Activated T-helper 1 cell treated with anti-CD3 and anti-CD28 coated beads, Interleukin-12 subunit alpha, Interleukin-12 subunit beta, Interleukin-2, Interleukin-4 antibody, amounts not matched to agents 30 ng/mL and 10 ng/mL and 1 ng/mL, durations not matched to agents 14 hours and 24 hours and 36 hours (primary cell): ENCODE measurements around the gene NPDC1. TPM values are rescaled to one million over a fixed set of nuclear protein-coding genes. Genes with fewer than 3 reads are reported as not detected.
"Not testable (repeated sequence)": the region's sequence is repeated elsewhere in the genome, so short reads cannot be mapped to it uniquely, and the experiment has no call there.

ENCODE experiments used
- DNase-seq: peaks from one replicate; pipeline ENCODE4 v3.0.0; 2021; ENCODE audit warnings: low spot score
- H3K27ac Mint-ChIP-seq: one replicate; pipeline ENCODE4 v1.8.0; 2021; ENCODE audit warnings: mild to moderate bottlenecking, mixed read lengths
- H3K27me3 Mint-ChIP-seq: one replicate; pipeline ENCODE4 v1.8.0; 2022; ENCODE audit warnings: mild to moderate bottlenecking, moderate library complexity, mixed read lengths; ENCODE audit not compliant: insufficient read depth
- H3K36me3 Mint-ChIP-seq: one replicate; pipeline ENCODE4 v1.8.0; 2021; ENCODE audit warnings: low read depth, mixed read lengths
- H3K4me1 Mint-ChIP-seq: one replicate; pipeline ENCODE4 v1.8.0; 2021; ENCODE audit warnings: low read depth, mixed read lengths
- H3K4me3 Mint-ChIP-seq: one replicate; pipeline ENCODE4 v1.8.0; 2021; ENCODE audit warnings: mild to moderate bottlenecking, moderate library complexity, mixed read lengths
- H3K9me3 Mint-ChIP-seq: one replicate; pipeline ENCODE4 v1.8.0; 2021; ENCODE audit warnings: mixed read lengths
- intact Hi-C: fragments of 100-400 bp; cut with micrococcal nuclease; formaldehyde crosslinking; loops from one replicate; pipeline ENCODE4 v1.15.1; 2024
- total RNA-seq: library from RNA; stranded (reverse); gene quantifications from 2 replicates; pipeline ENCODE4 v1.2.3, GENCODE V29; 2022

Gene NPDC1
- total RNA-seq, 1 donor from 2014 or later, result 80.1 TPM

DNA sequence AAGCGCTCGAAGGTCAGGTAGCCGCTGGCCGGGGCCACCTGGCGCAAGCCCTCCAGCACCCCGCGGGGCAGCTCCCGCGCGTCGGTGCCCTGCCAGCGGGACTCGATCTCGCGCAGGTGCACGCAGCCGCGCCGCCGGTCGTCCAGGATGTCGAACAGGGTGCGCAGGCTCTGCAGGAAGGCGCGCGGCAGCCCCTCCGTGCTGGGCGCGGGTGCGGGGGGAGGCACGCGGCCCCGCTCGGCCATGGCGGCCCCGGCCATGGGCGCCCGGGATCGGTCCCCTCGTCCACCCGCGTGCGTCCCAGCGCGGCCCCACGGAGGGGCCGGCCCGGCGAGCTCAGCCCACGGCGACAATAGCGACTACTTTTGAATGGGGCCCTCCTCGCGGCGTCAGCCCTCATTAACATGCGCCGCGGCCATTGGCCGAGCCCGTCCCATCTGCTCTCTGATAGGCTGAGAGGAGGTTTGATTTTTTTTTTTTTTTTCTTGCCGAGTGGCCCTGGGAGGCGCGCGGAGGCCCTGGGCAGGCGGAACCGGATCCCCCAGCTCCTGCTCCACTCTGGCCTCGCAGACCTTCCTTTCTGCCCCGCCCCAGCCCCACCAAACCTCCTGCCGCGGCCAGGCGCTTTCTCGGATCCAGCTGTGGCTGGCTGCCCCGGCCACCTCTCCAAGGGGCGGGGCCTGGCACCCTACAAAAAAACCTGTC, 24.4 kb upstream of the NPDC1 start, which contains the start of gene SAPCD2:
TSS of gene SAPCD2 (minus strand) at position 357 of the 705 bp plus-strand sequence. CDS start at position 260, 97 bp downstream.
- intact Hi-C loops, result loop anchor here (1.0 to 2.0 kb wide), 3 partner anchors 16 to 280 kb away; partner anchors contain the start of genes DPP7, MAN1B1 and TMEM141
- Mint-ChIP-seq H3K27ac (peak within 1 kb of the TSS; percentile 91), H3K27me3 (peaks cover 3% of the 10 kb centered on the region)

DNA sequence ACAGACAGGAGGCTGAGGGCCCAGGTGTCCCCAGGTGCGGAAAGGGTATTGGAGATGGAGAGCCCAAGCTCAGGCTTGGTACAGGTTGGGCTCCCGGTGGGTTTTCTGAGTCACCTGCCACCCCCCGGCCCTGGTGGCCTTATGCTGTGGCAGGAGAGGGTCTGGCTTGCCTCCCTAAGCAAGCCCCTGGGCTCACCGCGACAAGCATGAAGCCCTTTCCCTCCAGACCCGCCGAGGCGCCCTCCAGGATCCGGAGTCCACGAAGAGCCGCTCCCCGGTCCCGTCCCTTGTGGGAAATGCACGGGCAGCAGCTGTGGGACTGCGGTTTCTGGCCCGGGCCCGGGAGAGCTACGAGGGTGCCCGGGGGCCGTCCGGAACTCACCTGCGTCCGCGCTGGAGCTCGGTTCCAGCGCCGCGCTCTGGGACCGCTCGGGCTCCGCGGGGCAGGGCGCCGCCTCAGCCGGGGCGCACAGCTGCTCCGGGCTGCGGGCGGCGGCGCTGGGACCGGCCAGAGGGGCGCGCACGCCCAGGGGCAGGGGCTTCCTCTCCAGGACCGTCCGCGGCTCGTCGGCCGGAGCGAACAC, 23.6 kb upstream of the NPDC1 start:
- intact Hi-C loops, result loop anchor here (1.0 to 2.0 kb wide), 3 partner anchors 17 to 279 kb away; partner anchors contain the start of genes DPP7, MAN1B1 and TMEM141
- Mint-ChIP-seq H3K4me1 (peaks cover 16% of the 10 kb centered on the region), H3K27ac (no peak overlapping the region)

More for the DNA sequence above, 24.4 kb upstream of the NPDC1 start, which contains the start of gene SAPCD2:
- Mint-ChIP-seq H3K9me3 (no peaks in the 10 kb centered on the region), H3K4me3 (peak within 1 kb of the TSS; percentile 86), H3K36me3 (peaks cover 4% of the 10 kb centered on the region), H3K4me1 (peaks cover 16% of the 10 kb centered on the region)
- DNase-seq, result peak; percentile 85

DNA sequence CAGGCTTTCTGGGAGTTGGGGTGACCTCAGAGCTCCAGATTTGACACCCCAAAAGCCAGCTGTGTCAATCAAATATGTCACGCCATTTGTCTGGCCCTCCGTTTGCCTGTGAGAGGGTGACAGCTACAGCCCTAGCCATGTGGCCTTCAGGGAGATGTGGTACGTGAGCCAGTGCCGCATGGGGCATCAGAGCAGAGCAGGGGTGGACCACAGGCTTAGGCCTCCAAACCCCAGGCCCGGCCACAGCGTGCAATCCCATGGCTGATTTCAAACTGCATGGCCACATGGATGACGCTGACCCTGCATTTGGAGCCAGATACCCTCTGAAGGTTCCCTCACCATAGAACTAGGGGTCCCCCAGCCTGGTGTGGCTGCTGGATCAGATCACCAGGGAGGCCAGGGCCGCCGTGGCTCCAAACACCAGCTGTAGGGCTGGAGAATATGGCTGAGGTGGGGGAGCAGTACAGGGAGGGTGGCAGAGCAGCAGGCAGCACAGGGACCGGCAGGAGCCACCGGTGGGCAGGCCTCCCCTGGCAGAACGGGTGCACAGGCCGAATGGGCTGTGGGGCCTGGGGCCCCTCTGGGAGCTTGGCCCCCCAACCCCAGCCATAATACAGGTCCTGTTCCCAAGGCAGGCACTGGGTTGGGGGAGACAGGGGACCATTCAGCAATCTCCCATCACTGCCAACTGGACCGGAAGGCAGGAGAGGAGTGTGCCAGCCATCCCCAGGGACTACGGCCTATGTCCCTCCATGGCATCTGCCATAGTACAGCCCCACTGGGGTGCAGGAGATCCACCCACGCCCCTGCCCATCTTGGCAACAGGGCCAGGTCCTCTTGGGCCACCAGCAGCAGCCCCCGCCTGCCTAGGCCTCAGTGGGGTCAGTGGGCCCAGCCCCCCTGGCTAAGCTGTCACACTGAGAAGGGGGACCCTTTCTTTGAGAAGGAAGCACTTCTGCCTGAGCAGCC, 22.8 kb upstream of the NPDC1 start:
- Mint-ChIP-seq H3K9me3 (no peaks in the 10 kb centered on the region), H3K4me1 (peaks cover 16% of the 10 kb centered on the region), H3K27me3 (peaks cover 3% of the 10 kb centered on the region), H3K4me3 (peak overlapping the region; percentile 69), H3K36me3 (peaks cover 4% of the 10 kb centered on the region), H3K27ac (no peak overlapping the region)
- DNase-seq, result no peak
- intact Hi-C loops, result no loop called here

More for the DNA sequence above, 23.6 kb upstream of the NPDC1 start:
- H3K27me3 Mint-ChIP-seq, result peaks cover 3% of the 10 kb centered on the region
- H3K36me3 Mint-ChIP-seq, result peaks cover 4% of the 10 kb centered on the region
- no peak for DNase-seq
- H3K9me3 Mint-ChIP-seq, result no peaks in the 10 kb centered on the region
- peak overlapping the region; percentile 69 for H3K4me3 Mint-ChIP-seq

DNA sequence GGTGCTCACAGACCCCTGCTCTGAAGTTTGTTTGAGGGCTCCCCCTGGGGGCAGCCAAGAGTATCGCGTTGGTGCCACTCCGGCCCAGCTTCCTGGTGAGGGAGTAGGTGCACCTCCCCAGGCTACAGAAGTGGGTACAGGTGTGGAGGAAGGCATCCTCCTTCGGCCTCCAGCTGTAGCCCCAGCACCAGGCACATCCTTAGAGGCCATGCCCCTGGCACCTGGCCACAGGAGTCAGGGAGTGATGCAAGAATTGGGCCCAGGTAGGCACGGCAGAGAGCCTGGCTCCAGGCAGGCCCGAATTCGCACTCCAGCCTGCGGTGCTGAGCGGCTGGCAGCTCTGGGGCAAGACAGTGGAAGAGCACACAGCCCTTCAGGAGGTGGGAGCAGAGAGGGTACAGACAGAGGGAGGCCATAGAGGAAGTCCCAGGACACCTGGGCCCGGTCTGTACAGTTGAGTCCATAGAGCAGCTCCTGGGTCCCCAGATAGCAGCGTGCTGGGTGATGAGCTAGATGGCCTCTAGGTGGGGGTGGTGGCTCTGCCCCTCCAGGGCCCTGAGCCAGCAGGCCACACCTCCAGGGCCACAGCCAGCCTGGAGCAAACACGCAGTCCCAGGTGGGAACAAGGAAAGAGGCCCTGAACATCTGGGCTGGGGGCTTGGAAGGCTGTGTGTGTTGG, 22.0 kb upstream of the NPDC1 start:
- DNase-seq, result peak; percentile 84
- Mint-ChIP-seq H3K4me1 (peaks cover 16% of the 10 kb centered on the region), H3K9me3 (no peaks in the 10 kb centered on the region), H3K36me3 (peaks cover 4% of the 10 kb centered on the region), H3K27me3 (peaks cover 3% of the 10 kb centered on the region), H3K27ac (peak overlapping the region; percentile 50), H3K4me3 (peak overlapping the region; percentile 78)
- intact Hi-C loops, result loop anchor here (1.0 to 2.0 kb wide), 2 partner anchors 22 to 39 kb away; partner anchors contain the start of genes ABCA2 and NPDC1

DNA sequence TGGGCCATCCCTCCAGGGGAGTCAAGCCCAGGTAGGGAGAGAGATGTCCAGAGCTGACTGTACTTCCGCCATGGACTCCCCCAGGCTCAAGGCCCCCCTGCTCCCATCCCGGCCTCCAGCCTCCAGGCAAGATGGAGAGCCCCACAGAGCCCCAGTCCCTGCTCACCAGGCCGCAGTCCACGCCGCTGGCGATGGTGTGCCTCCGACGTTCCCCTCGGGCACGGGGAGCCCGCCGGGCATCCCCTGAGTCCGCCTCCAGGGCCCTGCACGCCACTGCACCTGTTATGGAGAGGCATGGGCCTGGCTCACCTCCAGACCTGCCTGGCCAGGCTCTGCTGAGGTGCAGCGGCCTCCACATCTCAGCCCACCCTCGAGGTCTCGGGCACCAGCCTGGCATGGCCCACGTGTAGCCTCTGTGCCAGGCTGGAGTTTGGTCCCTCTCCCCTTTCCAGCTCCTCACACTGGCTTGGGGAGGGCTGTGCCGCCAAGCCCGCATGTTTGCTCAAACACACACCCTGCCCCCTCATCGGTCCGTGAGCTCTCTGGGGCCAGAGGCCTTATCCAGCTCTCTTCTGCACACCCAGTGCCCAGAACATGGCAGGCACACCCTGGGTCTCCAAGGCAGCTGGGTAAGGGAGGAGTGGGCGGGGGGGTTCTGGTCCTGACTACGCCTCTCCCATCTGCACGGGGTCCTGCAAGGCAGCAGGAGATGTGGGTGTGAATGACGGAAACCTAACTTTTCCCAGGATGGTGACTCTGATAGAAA, 20.3 kb upstream of the NPDC1 start:
- no peak overlapping the region for H3K4me3 Mint-ChIP-seq
- intact Hi-C loops, result loop anchor here (2.0 kb wide), 1 partner anchor 37 kb away; the partner anchor contains the start of gene ABCA2
- H3K9me3 Mint-ChIP-seq, result no peaks in the 10 kb centered on the region
- H3K27me3 Mint-ChIP-seq, result peaks cover 3% of the 10 kb centered on the region
- peaks cover 13% of the 10 kb centered on the region for H3K4me1 Mint-ChIP-seq
- no peak for DNase-seq
- H3K27ac Mint-ChIP-seq, result no peak overlapping the region
- peaks cover 4% of the 10 kb centered on the region for H3K36me3 Mint-ChIP-seq

DNA sequence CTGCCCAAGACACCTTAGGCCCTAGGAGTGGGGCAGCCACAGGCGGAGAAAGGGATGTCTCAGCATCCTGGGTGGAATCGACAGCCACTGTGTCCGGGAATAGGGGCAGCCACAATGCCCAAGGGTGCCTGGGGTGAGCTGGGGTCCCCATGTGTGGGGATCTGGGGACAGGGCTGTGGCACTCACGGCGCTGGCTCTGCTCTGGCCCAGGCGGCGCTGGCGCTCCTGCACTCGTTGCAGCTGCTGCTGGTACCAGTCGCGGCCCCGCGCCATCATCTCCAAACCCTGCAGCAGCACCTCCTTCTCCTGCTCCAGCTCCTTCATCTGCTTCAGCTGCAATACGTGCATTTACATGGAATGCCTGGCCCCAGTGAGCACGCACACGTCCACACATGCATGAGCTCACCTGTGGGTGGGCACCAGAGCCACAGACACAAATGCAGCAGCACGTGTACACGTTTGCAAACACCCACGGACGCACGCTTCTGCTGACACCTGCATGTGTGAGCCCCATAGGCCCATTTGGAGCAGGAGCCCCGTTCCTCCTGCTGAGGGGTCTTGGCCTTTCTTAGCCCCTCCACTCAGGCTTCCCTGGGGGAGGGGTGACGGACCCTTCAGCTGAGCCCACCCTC, 19.5 kb upstream of the NPDC1 start:
- Mint-ChIP-seq H3K4me3 (no peak overlapping the region), H3K36me3 (peaks cover 4% of the 10 kb centered on the region), H3K4me1 (peaks cover 7% of the 10 kb centered on the region), H3K27ac (no peak overlapping the region), H3K9me3 (no peaks in the 10 kb centered on the region), H3K27me3 (peaks cover 3% of the 10 kb centered on the region)
- DNase-seq, result no peak
- intact Hi-C loops, result no loop called here

DNA sequence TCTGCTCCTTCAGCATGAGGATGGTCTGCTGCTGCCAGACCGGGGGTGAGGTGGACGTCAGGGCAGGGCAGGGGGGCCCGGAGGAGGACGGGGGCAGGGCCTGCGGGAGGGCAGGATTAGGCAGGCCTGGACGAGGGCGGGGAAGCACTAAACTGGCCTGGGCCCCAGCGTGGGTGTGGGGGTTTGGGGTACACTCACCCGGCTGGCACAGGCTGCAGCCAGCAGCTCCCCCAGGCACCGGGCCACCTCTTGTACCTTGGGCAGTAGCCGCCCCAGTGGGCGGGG, 18.8 kb upstream of the NPDC1 start:
- intact Hi-C loops, result loop anchor here (1.0 kb wide), 1 partner anchor 12 kb away; no protein-coding TSS in a partner anchor
- Mint-ChIP-seq H3K4me3 (no peak overlapping the region), H3K36me3 (peaks cover 4% of the 10 kb centered on the region), H3K27me3 (peaks cover 6% of the 10 kb centered on the region), H3K4me1 (peaks cover 7% of the 10 kb centered on the region), H3K27ac (no peak overlapping the region), H3K9me3 (no peaks in the 10 kb centered on the region)
- no peak for DNase-seq

DNA sequence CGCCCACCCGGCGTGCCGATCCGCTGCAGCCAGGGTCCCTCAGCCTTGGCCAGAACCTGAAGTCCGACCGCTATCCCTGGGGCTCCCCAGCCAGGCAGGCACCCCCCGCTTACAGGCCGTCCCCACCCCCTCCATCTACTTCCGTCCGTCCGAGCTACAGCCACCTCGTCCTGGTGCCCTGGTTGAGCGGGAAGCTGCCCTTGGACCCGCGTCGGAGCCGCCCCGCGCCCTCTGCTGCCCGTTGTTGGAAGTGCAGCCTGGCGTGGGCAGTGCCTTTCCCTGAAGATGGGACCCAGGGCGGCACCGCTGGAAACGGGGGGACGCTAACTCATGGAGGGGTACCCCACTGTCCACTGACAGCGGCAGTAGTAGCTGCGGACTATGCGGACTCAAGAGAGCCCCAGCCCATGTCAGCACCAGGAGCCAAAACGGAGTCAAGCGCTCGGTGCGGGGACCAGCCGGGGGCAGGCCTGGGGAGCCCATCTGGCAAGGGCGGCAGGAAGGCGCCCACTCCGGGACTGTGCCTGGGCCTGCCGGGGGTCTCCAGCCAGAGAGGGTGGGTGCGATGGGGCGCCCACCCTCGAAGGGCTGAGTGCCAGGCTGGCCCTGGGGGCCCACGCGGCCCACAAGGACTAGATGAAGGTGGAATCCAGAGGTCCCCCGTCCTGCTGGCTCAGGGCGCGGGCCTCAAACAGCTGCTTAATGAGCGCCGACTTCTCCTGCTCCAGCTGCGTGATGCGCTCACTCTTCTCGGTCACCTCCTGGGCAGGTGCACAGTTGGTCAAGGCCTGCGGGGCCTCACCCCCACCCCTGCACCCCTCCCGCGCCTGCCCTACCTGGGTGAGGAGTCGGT, 18.3 kb upstream of the NPDC1 start:
- peak; percentile 48 for DNase-seq
- intact Hi-C loops, result loop anchor here (1.0 kb wide), 1 partner anchor 11 kb away; no protein-coding TSS in a partner anchor
- Mint-ChIP-seq H3K4me3 (no peak overlapping the region), H3K27ac (no peak overlapping the region), H3K27me3 (peaks cover 6% of the 10 kb centered on the region), H3K4me1 (peaks cover 7% of the 10 kb centered on the region), H3K36me3 (peaks cover 4% of the 10 kb centered on the region), H3K9me3 (no peaks in the 10 kb centered on the region)

DNA sequence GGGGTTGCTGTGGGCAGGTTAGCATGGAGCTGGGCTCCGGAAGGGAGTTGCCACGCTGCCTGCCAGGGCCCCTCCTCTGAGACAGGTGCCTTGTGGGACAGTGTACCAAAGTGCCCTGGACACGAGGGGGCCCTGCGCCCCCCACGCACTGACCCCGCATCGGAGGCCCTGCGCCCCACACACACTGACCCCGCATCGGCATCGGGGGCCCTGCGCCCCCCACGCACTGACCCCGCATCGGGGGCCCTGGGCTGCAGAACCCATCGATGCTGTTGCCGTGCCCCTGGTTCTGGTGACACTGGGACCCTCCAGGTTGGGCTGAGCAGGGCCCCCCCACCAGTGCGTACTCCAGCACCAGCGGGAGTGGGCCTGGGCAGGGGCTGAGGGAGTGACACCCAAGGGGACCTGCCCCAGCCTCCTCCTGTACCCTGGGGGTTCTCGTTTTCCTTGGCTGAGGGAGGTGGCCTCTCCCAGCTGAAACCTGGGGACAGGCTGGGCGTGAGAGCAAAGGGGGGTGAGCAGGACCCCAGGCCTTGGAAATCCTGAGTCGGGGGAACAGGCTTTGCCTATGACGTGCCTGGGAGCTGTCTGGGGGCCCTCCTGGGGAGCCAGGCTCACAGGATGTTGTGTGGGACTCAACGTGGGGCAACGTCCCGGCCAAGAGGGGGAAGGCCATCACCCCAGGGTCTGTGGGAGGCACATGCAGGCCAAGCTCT, 17.5 kb upstream of the NPDC1 start:
- Mint-ChIP-seq H3K9me3 (no peaks in the 10 kb centered on the region), H3K27me3 (peaks cover 9% of the 10 kb centered on the region), H3K4me1 (peaks cover 7% of the 10 kb centered on the region), H3K4me3 (no peak overlapping the region), H3K36me3 (peaks cover 4% of the 10 kb centered on the region), H3K27ac (no peak overlapping the region)
- no peak for DNase-seq
- intact Hi-C loops, result loop anchor here (1.0 kb wide), 1 partner anchor 10 kb away; no protein-coding TSS in a partner anchor

DNA sequence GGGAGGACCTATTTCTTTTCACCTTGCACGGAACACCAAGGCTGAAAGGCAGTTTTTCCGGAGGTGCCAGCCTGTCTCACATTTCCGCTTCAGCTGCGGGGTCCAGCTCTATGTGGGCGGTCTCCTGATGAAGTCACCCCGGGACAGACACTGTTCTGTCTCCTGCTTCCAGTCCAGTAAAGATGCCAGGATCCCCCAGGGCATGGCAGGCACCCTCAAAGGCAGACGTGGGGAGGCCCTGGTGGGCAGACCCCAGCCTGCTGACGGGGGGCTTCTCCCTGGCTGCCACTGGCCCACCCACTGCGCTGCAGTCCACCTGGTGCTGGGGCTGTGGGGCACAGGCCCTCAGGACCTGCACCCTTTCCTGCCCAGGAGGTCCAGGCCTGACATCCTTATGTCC, 16.8 kb upstream of the NPDC1 start:
- H3K36me3 Mint-ChIP-seq, H3K27ac Mint-ChIP-seq, H3K4me3 Mint-ChIP-seq, H3K4me1 Mint-ChIP-seq, DNase-seq, H3K9me3 Mint-ChIP-seq, intact Hi-C loops, H3K27me3 Mint-ChIP-seq: not testable (repeated sequence)
